MCF 10A (cell line): ENCODE measurements around the gene PIK3R4. TPM values are rescaled to one million over a fixed set of nuclear protein-coding genes. Genes with fewer than 3 reads are reported as not detected.

Source experiments
- BruUV-seq: library from RNA; stranded (reverse); fragments of 400-500 nt; replicated peaks from 2 replicates; lab custom pipeline; 2021; lab: Mats Ljungman, UMichigan
- CTCF ChIA-PET: fragments of 300-600 bp; sonication (Branson Sonifier 250); formaldehyde crosslinking; extraction: SDS; loops from one replicate; lab custom pipeline; 2021; ENCODE audit warnings: antibody characterized with exemption, inconsistent platforms; lab: Yijun Ruan, JAX
- POLR2A ChIA-PET: fragments of 300-600, 350-650 bp; sonication (Branson Sonifier 250); formaldehyde crosslinking; extraction: SDS; loops from one replicate; lab custom pipeline; 2020; ENCODE audit warnings: antibody characterized with exemption, inconsistent platforms; lab: Yijun Ruan, JAX
- DNase-seq: peaks from one replicate; pipeline ENCODE4 v3.0.0-alpha.2; 2018; ENCODE audit not compliant: unreplicated experiment
- H3K27ac Mint-ChIP-seq: one replicate; pipeline ENCODE4 v1.8.0; 2022; ENCODE audit warnings: mild to moderate bottlenecking, low read depth, mixed read lengths; ENCODE audit not compliant: unreplicated experiment
- H3K27me3 Mint-ChIP-seq: one replicate; pipeline ENCODE4 v1.8.0; 2022; ENCODE audit warnings: mixed read lengths; ENCODE audit not compliant: insufficient read depth, unreplicated experiment
- H3K36me3 Mint-ChIP-seq: one replicate; pipeline ENCODE4 v1.8.0; 2022; ENCODE audit warnings: mild to moderate bottlenecking, moderate library complexity, mixed read lengths; ENCODE audit not compliant: insufficient read depth, unreplicated experiment
- H3K4me1 Mint-ChIP-seq: one replicate; pipeline ENCODE4 v1.8.0; 2022; ENCODE audit warnings: mixed read lengths; ENCODE audit not compliant: insufficient read depth, unreplicated experiment
- H3K4me3 Mint-ChIP-seq: one replicate; pipeline ENCODE4 v1.8.0; 2022; ENCODE audit warnings: mild to moderate bottlenecking, moderate library complexity, mixed read lengths; ENCODE audit not compliant: unreplicated experiment
- H3K9me3 Mint-ChIP-seq: one replicate; pipeline ENCODE4 v1.8.0; 2022; ENCODE audit warnings: mixed read lengths; ENCODE audit not compliant: unreplicated experiment
- CTCF ChIP-seq: fragments of 200-600 bp; IDR thresholded peaks from one replicate; pipeline ENCODE4 v1.8.0; 2022; ENCODE audit warnings: antibody characterized with exemption, mild to moderate bottlenecking; ENCODE audit not compliant: unreplicated experiment
- intact Hi-C: fragments of 100-400 bp; cut with micrococcal nuclease; formaldehyde crosslinking; loops from 2 replicates; pipeline ENCODE4 v1.14.1; 2022
- total RNA-seq: library from RNA; stranded (reverse); gene quantifications from 2 replicates; pipeline ENCODE4 v1.2.3, GENCODE V29; 2022

The PIK3R4 gene
- total RNA-seq, 1 experiment from 2014 or later: 16.2 TPM

- ChIA-PET CTCF (interaction anchor here (0.9 kb wide), 1 partner anchor 31 kb away, joined by 3 read pairs; no protein-coding TSS in a partner anchor), POLR2A (no interaction called here)
- Mint-ChIP-seq H3K36me3 (peaks cover 49% of the 10 kb centered on the region), H3K27ac (no peak overlapping the region), H3K4me3 (no peak overlapping the region), H3K9me3 (no peaks in the 10 kb centered on the region), H3K4me1 (no peaks in the 10 kb centered on the region), H3K27me3 (no peaks in the 10 kb centered on the region)
- BruUV-seq: no TSS peak
- intact Hi-C loops: no loop called here
- no peak for TF ChIP-seq CTCF
- no peak for DNase-seq
Observed at GRCh38 chr3:130707902-130708601, 38.6 kb downstream of the PIK3R4 start.

DNA sequence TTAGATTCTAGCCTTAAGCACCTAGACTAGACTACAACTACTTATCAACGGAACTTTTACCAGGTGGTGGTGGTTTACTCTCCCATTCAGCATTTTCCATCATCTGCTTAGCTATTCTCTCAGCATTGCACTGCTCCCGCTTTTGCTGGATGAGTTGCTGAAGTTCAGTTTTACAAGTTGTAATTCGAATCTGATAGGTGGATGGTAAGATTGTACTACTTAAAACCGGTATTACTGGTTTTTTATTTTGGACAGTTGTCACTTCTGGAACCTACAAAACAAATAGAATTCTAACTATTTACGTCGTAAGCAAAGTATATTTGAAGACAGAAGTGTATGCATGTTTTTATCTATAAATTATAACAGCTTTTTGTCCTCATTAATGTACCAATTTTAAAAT is 41.1 kb downstream of the PIK3R4 start:
- no peaks in the 10 kb centered on the region for H3K9me3 Mint-ChIP-seq
- H3K4me1 Mint-ChIP-seq: no peaks in the 10 kb centered on the region
- ChIA-PET CTCF (interaction anchor here (0.7 kb wide), 1 partner anchor 429 kb away, joined by 3 read pairs; no protein-coding TSS in a partner anchor), POLR2A (no interaction called here)
- H3K4me3 Mint-ChIP-seq: no peak overlapping the region
- no peak for TF ChIP-seq CTCF
- H3K27ac Mint-ChIP-seq: no peak overlapping the region
- intact Hi-C loops: no loop called here
- no peaks in the 10 kb centered on the region for H3K27me3 Mint-ChIP-seq
- no TSS peak for BruUV-seq
- DNase-seq: no peak
- H3K36me3 Mint-ChIP-seq: peaks cover 64% of the 10 kb centered on the region

DNA sequence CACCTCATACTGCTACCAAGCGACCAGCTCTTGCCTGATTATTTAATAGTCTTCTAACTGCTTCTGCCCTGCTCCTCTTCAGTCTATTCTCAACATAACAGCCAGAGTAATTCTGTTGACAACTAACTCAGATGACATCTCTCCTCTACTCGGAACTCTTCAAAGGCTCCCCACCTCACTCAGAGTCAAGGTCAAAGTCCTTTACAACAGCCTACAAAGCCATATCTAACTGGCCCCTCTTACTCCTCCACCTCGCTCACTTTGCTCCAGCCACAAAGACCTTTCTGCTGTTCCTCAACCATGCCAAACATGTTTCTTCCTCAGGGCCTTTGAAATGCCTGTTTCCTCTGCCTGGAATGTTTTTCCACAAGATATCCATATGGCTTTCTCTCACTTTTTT is 43.6 kb downstream of the PIK3R4 start:
- Mint-ChIP-seq H3K27ac (no peak overlapping the region), H3K4me1 (no peaks in the 10 kb centered on the region), H3K9me3 (no peaks in the 10 kb centered on the region), H3K4me3 (no peak overlapping the region), H3K27me3 (no peaks in the 10 kb centered on the region), H3K36me3 (peaks cover 56% of the 10 kb centered on the region)
- no peak for DNase-seq
- ChIA-PET POLR2A (no interaction called here), CTCF (no interaction called here)
- intact Hi-C loops: no loop called here
- no TSS peak for BruUV-seq
- TF ChIP-seq CTCF: no peak

DNA sequence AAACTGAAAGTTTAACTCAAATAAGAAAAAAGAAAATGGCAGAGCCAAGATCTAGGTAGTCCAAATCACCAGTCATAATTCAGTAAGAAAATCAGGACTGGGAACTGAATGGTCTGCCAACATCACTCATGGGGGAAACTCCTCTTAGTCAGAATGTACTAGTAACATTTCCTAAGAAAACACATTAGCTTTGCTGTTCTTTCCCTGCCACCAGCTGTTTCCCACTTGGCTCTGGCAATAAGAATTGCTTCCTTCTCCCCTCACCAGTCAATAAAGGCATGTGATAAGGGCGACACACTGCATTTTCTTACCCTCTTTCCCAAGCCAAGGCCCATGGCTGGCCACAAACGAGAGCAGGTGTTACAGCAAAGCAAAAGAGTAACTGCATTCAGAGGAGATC is 46.1 kb downstream of the PIK3R4 start:
- BruUV-seq: no TSS peak
- no peaks in the 10 kb centered on the region for H3K27me3 Mint-ChIP-seq
- H3K4me1 Mint-ChIP-seq: no peaks in the 10 kb centered on the region
- no peaks in the 10 kb centered on the region for H3K9me3 Mint-ChIP-seq
- H3K4me3 Mint-ChIP-seq: no peak overlapping the region
- peaks cover 65% of the 10 kb centered on the region for H3K36me3 Mint-ChIP-seq
- POLR2A ChIA-PET: interaction anchor here (1.0 kb wide), 1 partner anchor 12 kb away, joined by 3 read pairs; no protein-coding TSS in a partner anchor
- no peak for DNase-seq
- CTCF ChIA-PET: interaction anchor here (0.7 to 1.1 kb wide), 4 partner anchors 11 to 607 kb away, joined by 3 to 6 read pairs (median 4); no protein-coding TSS in a partner anchor
- intact Hi-C loops: no loop called here
- no peak for TF ChIP-seq CTCF
- no peak overlapping the region for H3K27ac Mint-ChIP-seq
